BJ (cell line): ENCODE measurements around the gene IGF2R. TPM values are rescaled to one million over a fixed set of nuclear protein-coding genes. Genes with fewer than 3 reads are reported as not detected.

Source experiments
- CTCF ChIA-PET: fragments of 350-600 bp; formaldehyde crosslinking; extraction: SDS; loops from one replicate; lab custom pipeline; 2021; ENCODE audit warnings: antibody characterized with exemption, inconsistent platforms; lab: Yijun Ruan, JAX
- POLR2A ChIA-PET: fragments of 300-600 bp; sonication (Branson Sonifier 250); formaldehyde crosslinking; extraction: SDS; loops from one replicate; lab custom pipeline; 2021; ENCODE audit warnings: antibody characterized with exemption; lab: Charles Lee
- DNase-seq: peaks from one replicate; pipeline ENCODE4 v3.0.0-alpha.2; 2011; ENCODE audit warnings: low read depth
- H3K27me3 ChIP-seq: 2 replicates; pipeline ENCODE4 v1.6.0; 2011; ENCODE audit warnings: low read length; ENCODE audit not compliant: control insufficient read depth, insufficient read depth
- H3K36me3 ChIP-seq: 2 replicates; pipeline ENCODE4 v1.5.1; 2011; ENCODE audit warnings: low read length; ENCODE audit not compliant: control insufficient read depth, insufficient read depth
- H3K4me3 ChIP-seq: 2 replicates; pipeline ENCODE4 v1.5.1; 2011; ENCODE audit warnings: low read depth, mild to moderate bottlenecking, control low read depth, low read length
- polyA plus RNA-seq: library from polyadenylated mRNA; depleted of rRNA; stranded (reverse); fragments of >200 nt; gene quantifications from 2 replicates; pipeline ENCODE4 v1.2.3, GENCODE V29; 2011
- TF ChIP-seq, protein P1 (sequence below): IDR thresholded peaks from 2 replicates; pipeline ENCODE4 v1.5.1; 2011; ENCODE audit warnings: low read depth, mild to moderate bottlenecking, control low read depth, inconsistent platforms, low read length, moderate library complexity; ENCODE audit not compliant: insufficient read depth

The IGF2R gene
- polyA plus RNA-seq, 1 experiment = 39.4 TPM

DNA sequence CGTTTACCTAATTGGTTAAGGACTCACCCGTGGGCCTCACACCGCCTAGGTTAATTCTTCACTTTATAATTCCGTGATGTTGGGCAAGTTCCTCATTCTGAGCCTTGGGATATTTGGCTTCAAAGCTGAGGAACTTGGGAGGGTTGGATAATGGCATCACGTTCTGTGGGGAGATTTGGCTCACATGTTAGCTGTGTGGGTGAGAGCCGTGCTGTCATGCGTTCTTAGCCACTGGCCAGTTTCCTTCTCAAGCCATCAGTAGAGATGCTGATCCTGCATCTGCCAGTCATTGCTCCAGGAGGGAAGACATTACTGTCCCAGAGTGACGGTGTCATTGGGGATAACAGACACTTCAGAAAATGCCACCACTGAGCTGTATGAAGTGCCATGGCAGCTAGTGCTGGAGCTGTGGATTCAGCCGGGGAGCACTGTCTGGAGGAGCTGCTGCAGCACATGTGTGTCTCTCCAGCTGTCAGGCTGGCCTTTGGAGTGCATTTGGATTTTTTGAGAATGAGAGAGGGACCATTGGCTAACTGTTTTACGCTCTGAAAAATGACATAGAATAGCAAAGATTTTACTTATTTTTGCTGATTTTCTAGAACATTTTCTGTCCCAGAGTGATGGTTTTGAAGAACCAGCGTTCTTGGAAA lies 16.5 kb downstream of the IGF2R start:
- no peaks in the 10 kb centered on the region for H3K27me3 ChIP-seq
- no peaks in the 10 kb centered on the region for H3K36me3 ChIP-seq
- TF ChIP-seq, protein P1, sequence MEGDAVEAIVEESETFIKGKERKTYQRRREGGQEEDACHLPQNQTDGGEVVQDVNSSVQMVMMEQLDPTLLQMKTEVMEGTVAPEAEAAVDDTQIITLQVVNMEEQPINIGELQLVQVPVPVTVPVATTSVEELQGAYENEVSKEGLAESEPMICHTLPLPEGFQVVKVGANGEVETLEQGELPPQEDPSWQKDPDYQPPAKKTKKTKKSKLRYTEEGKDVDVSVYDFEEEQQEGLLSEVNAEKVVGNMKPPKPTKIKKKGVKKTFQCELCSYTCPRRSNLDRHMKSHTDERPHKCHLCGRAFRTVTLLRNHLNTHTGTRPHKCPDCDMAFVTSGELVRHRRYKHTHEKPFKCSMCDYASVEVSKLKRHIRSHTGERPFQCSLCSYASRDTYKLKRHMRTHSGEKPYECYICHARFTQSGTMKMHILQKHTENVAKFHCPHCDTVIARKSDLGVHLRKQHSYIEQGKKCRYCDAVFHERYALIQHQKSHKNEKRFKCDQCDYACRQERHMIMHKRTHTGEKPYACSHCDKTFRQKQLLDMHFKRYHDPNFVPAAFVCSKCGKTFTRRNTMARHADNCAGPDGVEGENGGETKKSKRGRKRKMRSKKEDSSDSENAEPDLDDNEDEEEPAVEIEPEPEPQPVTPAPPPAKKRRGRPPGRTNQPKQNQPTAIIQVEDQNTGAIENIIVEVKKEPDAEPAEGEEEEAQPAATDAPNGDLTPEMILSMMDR = no peak
- H3K4me3 ChIP-seq = no peak overlapping the region
- DNase-seq = no peak
- CTCF ChIA-PET = no interaction called here
- POLR2A ChIA-PET = interaction anchor here (0.5 kb wide), 1 partner anchor 10 kb away, joined by 7 read pairs; no protein-coding TSS in a partner anchor

DNA sequence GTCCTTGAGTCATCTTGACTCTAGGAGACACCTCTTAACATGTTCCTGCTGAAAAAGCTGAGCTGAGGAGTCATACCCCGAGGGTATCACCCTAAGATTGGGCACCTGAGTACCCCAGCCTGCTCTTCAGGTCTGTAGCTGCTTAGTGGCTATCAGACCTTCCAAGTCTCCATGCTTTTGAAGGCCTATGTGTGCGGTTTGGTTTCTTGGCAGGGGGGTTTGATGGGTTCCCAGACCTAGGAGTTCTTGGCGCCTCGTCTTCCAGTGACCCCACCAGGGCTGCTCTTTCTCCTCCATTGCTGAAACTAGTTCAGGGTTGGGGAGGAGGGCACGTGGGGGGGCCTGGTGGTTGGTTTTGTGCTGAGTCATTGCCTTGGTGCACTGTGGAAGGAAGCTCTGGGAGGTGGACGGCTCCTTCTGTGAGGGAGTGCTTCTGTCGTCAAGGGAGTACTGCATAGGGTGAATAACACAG lies 20.1 kb downstream of the IGF2R start:
- TF ChIP-seq, protein P1 = no peak

DNA sequence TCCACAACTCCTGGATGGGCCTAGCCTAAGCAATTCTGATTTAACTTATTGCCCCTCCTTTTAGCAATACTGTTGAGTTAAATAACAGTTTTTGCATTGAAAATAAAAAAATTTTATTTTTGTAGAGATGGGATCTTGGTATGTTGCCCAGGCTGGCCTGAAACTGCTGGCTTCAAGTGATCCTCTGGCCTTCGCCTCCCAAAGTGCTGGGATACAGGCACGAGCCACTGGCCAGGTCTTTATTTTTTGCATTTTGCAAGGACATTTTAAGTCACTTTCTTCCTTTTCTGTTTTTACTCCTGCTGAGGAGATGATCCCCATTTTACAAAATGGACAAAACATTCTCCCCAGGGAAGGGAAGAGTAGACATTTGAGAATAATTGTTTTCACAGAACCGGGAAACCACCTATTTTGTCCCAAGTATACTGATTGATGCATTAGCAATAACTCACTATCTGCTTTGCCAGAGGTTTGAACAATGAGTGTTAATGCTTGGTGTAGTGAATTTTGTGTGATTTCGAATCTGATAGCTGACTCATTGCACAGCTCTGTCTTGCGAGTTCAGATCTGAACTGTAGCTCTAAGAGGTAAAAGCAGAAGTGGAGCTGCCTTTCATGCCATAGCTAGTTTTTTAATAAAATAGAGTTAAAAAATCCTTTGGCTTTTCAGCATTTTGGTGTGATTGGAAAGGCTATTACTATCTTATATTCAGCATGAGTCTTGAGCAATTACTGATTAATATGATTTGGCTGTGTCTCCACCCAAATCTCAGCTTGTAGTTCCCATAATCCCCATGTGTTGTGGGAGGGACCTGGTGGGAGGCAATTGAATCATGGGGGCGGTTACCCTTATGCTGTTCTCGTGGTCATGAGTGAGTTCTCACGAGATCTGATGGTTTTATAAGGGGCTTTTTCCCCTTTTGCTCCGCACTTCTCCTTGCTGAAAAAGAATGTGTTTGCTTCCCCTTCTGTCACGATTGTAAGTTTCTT lies 20.9 kb downstream of the IGF2R start:
- DNase-seq = no peak
- ChIA-PET CTCF (no interaction called here), POLR2A (no interaction called here)
- H3K4me3 ChIP-seq = no peak overlapping the region
- no peaks in the 10 kb centered on the region for H3K36me3 ChIP-seq
- H3K27me3 ChIP-seq = no peaks in the 10 kb centered on the region
- TF ChIP-seq, protein P1 = no peak

More for the DNA sequence above, 20.1 kb downstream of the IGF2R start:
- no peaks in the 10 kb centered on the region for H3K36me3 ChIP-seq
- POLR2A ChIA-PET = no interaction called here
- H3K4me3 ChIP-seq = no peak overlapping the region
- DNase-seq = no peak
- H3K27me3 ChIP-seq = no peaks in the 10 kb centered on the region
- CTCF ChIA-PET = no interaction called here

DNA sequence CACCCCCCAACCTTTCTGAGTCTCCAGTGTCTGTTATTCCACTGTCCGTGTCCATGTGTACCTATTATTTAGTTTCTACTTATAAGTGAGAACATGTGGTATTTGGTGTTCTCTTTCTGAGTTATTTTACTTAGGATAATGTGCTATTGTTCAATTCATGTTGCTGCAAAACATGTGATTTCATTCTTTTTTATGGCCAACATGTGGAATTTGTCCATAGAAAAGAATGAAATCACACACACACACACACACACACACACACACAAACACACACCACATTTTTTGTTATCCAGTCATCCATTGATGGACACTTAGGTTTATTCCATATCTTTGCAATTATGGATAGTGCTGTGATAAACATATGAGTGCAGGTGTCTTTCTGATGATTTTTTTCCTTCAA lies 23.5 kb downstream of the IGF2R start:
- no peak overlapping the region for H3K4me3 ChIP-seq
- TF ChIP-seq, protein P1 = no peak
- DNase-seq = no peak
- ChIA-PET POLR2A (no interaction called here), CTCF (no interaction called here)
- H3K27me3 ChIP-seq = no peaks in the 10 kb centered on the region
- no peaks in the 10 kb centered on the region for H3K36me3 ChIP-seq

DNA sequence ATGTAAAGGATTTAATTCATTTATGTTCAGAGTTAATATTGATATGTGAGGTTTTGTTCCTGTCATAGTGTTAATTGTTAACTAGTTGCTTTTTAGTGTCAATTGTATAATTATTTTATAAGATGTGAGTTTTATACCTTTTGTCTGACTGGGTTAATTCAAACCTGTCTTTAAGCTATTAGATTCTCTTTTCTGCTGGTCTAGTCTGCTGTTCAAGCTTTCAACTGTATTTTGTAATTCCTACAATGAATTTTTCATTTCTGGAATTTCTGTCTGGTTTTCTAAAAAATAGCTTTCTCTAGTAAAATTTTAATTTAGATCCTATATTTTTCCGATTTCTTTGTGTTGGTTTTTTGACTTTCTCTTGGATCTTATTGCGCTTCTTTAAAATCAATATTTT lies 26.5 kb downstream of the IGF2R start:
- no peak for DNase-seq
- ChIA-PET CTCF (no interaction called here), POLR2A (interaction anchor here (0.7 kb wide), 1 partner anchor 10 kb away, joined by 7 read pairs; no protein-coding TSS in a partner anchor)
- H3K4me3 ChIP-seq = no peak overlapping the region
- no peaks in the 10 kb centered on the region for H3K27me3 ChIP-seq
- TF ChIP-seq, protein P1 = no peak
- peaks cover 1% of the 10 kb centered on the region; the same call in 1 of the 2 replicates for H3K36me3 ChIP-seq
